Fibroblast of the aortic adventitia (primary cell): ENCODE results near the gene NRXN3. TPM values are rescaled to one million over a fixed set of nuclear protein-coding genes. Genes with fewer than 3 reads are reported as not detected.

ENCODE experiments used
- DNase-seq: peaks from one replicate; pipeline ENCODE4 v3.0.0-alpha.2; 2010; ENCODE audit warnings: low read depth
- H3K4me3 ChIP-seq: 2 replicates; pipeline ENCODE4 v1.5.1; 2011; ENCODE audit warnings: low read depth, mild to moderate bottlenecking, control low read depth, low read length, moderate library complexity
- CTCF ChIP-seq: IDR thresholded peaks from 2 replicates; pipeline ENCODE4 v1.5.1; 2011; ENCODE audit warnings: mild to moderate bottlenecking, low read length, control low read depth, inconsistent platforms; ENCODE audit not compliant: insufficient read depth
- total RNA-seq: library from RNA; depleted of rRNA; stranded (reverse); fragments of >200 nt; gene quantifications from 2 replicates; pipeline ENCODE4 v1.2.3, GENCODE V29; 2012; ENCODE audit warnings: low replicate concordance

The NRXN3 gene
- total RNA-seq, 1 donor, result 0.18 TPM

GRCh38 chr14:78316786-78317185 is 146.6 kb downstream of the NRXN3 start:
- no peak for TF ChIP-seq CTCF
- peak; percentile 17 for DNase-seq
- no peak overlapping the region for H3K4me3 ChIP-seq

DNA sequence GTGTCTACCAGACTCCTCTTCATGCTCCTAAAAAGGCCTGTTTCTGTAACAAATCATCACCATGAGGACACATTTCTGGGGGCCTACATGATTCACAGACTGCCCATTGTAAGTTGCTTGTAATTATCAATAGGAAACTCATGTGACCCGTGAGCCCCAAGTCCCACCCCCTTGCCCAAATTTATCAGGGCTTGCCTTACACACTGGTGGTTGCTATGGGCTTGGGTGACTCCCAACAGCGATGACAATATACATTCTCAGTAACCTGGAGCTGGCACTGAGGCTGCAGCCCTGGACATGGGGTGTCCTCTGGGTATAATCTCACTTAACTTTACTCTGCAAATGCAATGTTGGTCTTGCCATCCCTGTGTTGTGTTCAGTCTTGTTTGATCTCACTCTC is 149.2 kb downstream of the NRXN3 start:
- no peak for DNase-seq
- no peak for TF ChIP-seq CTCF
- H3K4me3 ChIP-seq, result no peak overlapping the region

- DNase-seq, result no peak
- TF ChIP-seq CTCF, result no peak
- no peak overlapping the region for H3K4me3 ChIP-seq
Observed at GRCh38 chr14:78319887-78320635, 149.9 kb downstream of the NRXN3 start.

GRCh38 chr14:78324353-78324752 is 154.2 kb downstream of the NRXN3 start:
- H3K4me3 ChIP-seq, result no peak overlapping the region
- DNase-seq, result no peak
- no peak for TF ChIP-seq CTCF

- no peak overlapping the region for H3K4me3 ChIP-seq
- DNase-seq, result no peak
- no peak for TF ChIP-seq CTCF
Observed at GRCh38 chr14:78325911-78326310, 155.7 kb downstream of the NRXN3 start.

- no peak for TF ChIP-seq CTCF
- DNase-seq, result no peak
- H3K4me3 ChIP-seq, result no peak overlapping the region
Observed at GRCh38 chr14:78327426-78328221, 157.5 kb downstream of the NRXN3 start.
